Adipose tissue (tissue), 3 donors: ENCODE results near the gene RBMS1. TPM values are rescaled to one million over a fixed set of nuclear protein-coding genes. Genes with fewer than 3 reads are reported as not detected.

Experiments used
- H3K27ac ChIP-seq: one replicate; pipeline ENCODE4 v1.5.1; 2013; ENCODE audit warnings: low read depth, low read length
- WGBS, 3 donors: extraction: QIAGEN DNeasy Blood & Tissue Kit; methylation state at CpG; one replicate each; pipeline ENCODE4 v1.1.7; 2013; 5-methylcytosine and 5-hydroxymethylcytosine counted together
- polyA plus RNA-seq, 3 donors: library from polyadenylated mRNA; stranded (reverse); fragments of 200-250 nt; gene quantifications; one replicate each; pipeline ENCODE4 v1.2.3, GENCODE V29; 2013
- donor health status: healthy with polysubstance abuse.
- donor health status: Bipolar disorder and iron deficiency.
- donor health status: healthy.

Gene RBMS1
- polyA plus RNA-seq, 3 donors, result 8.5 to 75.7 (median 67.0) TPM

- 61 to 82% (median 79%) methylated on average over 7 of the region's 7 CpGs for WGBS, 3 donors
- H3K27ac ChIP-seq, result no peak overlapping the region
Measured at GRCh38 chr2:160266037-160266551, 227.5 kb downstream of the RBMS1 start.

GRCh38 chr2:160264308-160264707, 229.3 kb downstream of the RBMS1 start:
- WGBS, 3 donors, result 96 to 100% (median 100%) methylated on average over 1 of the region's 1 CpG
- no peak overlapping the region for H3K27ac ChIP-seq

DNA sequence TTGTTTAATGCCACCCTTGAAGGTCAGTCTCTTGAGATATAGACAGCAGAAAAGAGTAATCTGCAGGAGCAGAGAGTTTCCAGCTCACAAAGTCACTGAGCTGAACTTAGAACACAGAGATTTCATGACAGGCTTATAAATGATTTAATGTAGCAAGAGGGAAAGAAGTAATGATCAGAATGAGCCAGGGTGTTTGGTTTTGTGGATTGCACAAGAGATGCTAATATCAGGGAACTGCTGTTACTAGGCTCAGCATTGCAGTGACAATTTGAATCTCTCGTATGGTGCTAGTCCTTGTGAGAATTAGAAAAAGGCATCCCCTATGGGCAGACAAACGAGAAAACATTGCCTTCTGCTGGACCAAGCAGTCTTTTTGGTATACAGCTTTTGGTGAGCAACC, 231.9 kb downstream of the RBMS1 start:
- 65 to 81% (median 71%) methylated on average over 2 of the region's 2 CpGs for WGBS, 3 donors
- H3K27ac ChIP-seq, result no peak overlapping the region

- no peak overlapping the region for H3K27ac ChIP-seq
- WGBS, 3 donors, result 69 to 75% (median 70%) methylated on average over 2 of the region's 2 CpGs
Measured at GRCh38 chr2:160258492-160258805, 235.2 kb downstream of the RBMS1 start.

DNA sequence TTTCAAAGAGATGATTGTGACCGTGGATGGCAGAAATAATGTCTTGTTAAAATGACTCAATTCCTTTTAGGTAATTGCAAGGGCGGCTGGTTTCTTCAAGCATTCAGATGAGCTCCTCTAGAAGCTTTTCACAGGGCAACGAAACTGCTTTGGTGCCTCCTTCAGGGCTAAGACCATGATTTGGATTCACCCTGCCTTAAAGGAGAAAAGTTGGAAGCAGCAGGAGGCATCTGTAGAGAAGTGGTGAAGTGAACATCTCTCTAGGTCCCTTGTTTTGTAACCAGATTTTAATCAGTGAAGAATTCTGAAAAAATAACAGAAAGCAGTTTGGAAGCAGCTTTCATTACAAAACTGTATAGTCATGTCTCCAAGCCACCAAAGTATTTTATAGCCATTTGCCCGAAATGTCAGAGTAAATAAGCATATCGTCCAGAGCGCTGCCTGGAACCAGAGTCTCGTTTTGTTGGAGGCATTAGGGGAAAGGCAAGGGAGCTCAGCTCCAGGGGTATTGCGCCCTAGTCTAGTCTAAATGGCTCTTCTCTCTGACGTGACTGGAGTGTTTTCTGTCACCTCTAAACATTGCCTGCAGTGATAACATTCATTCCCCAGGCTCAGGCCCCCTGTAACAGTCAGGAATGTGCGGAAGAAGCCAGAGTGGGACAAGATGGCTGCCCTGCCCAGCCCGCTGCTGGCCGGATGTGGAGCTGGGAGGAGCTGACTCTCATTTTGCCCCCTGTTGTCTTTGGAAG, 235.7 kb downstream of the RBMS1 start:
- 91 to 94% (median 93%) methylated on average over 12 of the region's 12 CpGs for WGBS, 3 donors
- no peak overlapping the region for H3K27ac ChIP-seq

DNA sequence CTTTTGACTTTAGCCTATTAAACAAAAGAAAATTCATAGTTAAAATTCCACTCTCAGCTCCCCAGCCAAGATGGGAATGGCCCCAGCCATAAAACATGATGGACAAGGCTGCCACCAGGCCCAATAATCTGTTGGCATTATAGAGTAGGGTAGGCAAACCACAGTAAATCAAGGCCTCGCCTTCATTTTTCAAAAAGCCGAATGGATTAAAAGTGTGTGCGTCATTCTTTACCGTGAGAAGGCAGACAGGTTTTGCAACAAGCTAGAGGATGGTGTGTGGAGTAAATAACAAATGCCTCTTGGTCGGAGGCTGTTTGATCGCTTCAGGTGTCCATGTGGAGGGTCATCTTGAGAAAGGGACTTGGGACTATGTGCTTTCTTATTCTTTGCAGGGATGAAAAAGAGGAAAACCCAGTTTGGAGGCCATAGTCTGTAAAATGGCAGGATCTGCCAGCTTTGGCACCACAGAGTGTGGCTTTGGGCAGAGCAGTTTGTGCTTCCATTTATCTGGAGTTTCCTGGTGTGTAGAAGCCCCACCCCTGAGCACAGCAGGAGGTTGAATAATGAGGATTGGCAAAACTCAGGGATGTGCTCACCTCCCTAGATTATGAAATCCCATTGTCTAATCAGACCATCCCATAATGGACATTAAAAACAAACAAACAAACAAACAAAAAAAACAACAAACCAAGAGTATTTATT, 236.4 kb downstream of the RBMS1 start:
- 66 to 98% (median 94%) methylated on average over 6 of the region's 6 CpGs for WGBS, 3 donors

DNA sequence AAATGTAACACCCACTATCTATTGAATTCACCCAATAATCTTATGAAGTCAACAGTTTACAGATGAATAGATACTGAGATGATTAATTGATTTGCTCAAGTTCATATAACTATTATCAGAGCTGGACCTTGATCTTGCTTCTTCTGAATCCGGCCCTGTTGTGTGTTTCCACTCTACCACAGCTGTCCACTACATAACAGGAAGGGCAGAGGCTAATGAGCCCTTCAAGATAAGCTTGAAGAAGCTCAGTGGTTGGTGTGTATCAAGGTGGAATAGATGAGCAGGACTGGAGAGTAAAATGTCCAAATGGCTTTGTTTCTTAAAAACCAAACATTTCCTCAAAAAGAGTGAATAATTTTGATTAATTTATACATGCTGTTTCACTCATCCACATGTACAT, 237.1 kb downstream of the RBMS1 start:
- 52 to 93% (median 90%) methylated on average over 1 of the region's 1 CpG for WGBS, 3 donors

More for the DNA sequence above, 236.4 kb downstream of the RBMS1 start:
- H3K27ac ChIP-seq, result no peak overlapping the region

DNA sequence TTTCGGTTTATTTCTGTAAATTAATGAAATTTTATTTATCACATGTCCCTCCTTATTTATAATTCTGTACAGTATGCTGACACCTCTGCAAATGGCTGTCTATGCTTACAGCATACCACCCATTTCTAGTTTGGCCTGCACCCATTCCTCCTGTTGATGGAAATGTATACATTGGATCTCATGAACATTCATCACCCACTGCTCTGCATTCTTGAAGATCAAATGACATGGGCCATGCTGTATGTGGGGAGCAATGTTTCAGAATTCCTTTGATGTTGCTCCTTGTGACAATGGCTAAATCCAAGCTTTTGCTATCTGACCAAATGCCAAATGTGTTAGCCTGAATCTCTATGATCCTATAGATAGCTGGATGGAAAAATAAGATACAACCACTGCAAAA, 238.2 kb downstream of the RBMS1 start:
- no peak overlapping the region for H3K27ac ChIP-seq
- WGBS, 3 donors, result 98 to 100% (median 100%) methylated on average over 1 of the region's 1 CpG

More for the DNA sequence above, 237.1 kb downstream of the RBMS1 start:
- H3K27ac ChIP-seq, result no peak overlapping the region

GRCh38 chr2:160254189-160254762, 239.3 kb downstream of the RBMS1 start:
- H3K27ac ChIP-seq, result no peak overlapping the region
- 73 to 93% (median 92%) methylated on average over 6 of the region's 6 CpGs for WGBS, 3 donors

DNA sequence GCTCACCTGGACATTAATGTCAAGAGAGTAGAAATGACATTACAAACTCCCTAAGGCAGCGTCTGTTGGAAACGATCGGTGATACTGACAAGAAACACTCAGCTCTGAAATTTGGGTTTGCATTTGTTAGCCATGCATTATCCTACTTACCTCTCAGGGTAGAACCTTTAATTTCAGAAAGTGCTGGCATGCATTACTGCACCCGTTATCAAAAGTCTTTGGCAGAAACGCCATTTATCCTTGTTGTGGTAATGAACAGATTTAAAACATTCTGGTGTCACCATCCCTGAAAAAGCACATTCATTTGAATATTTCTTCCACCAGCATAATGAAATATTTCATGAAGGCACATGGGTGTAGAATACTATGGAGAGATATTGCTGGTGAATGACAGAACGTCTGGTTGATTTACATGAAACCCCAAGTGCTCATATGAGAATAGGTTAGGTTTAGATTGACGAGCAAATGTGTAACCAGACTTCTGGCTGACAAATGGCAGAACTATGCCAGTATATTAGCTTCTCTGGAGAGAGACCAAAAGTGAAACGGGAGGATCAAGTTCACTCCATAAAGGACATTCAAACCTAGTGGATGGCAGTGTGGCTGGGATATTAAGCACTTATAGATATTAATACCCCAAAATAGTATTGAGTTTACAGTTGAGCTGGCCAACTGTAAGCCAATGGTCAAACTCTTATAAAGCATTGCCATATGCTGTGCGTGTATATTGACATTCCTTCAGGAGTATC, 240.0 kb downstream of the RBMS1 start:
- no peak overlapping the region for H3K27ac ChIP-seq
- 42 to 91% (median 84%) methylated on average over 9 of the region's 9 CpGs for WGBS, 3 donors

GRCh38 chr2:160252900-160253299, 240.7 kb downstream of the RBMS1 start:
- no peak overlapping the region for H3K27ac ChIP-seq

GRCh38 chr2:160252278-160252887, 241.2 kb downstream of the RBMS1 start:
- H3K27ac ChIP-seq, result no peak overlapping the region
- WGBS, 3 donors, result 0 to 3% (median 0%) methylated on average over 1 of the region's 1 CpG

More at GRCh38 chr2:160252900-160253299, 240.7 kb downstream of the RBMS1 start:
- WGBS, 3 donors, result 41 to 50% (median 47%) methylated on average over 1 of the region's 1 CpG

DNA sequence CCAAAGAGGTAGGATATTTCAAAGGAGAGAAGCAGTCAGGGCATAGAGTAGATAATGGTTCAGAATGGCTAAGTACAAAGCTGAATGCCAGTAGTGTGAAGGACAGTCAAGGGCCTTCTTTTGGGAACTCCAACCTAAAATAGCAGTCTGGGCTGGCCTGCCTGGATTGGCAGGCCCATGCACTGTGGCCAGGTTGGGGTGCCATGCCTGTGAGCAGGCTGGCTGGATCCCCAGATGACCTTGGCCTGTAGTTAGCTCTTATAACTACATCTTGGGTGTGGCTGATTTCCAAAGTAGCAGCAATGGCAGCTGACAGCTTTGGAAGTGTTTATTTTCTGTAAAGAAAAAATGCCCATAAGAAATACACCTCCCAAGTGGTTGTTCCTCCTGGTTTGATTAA, 242.0 kb downstream of the RBMS1 start:
- no peak overlapping the region for H3K27ac ChIP-seq

DNA sequence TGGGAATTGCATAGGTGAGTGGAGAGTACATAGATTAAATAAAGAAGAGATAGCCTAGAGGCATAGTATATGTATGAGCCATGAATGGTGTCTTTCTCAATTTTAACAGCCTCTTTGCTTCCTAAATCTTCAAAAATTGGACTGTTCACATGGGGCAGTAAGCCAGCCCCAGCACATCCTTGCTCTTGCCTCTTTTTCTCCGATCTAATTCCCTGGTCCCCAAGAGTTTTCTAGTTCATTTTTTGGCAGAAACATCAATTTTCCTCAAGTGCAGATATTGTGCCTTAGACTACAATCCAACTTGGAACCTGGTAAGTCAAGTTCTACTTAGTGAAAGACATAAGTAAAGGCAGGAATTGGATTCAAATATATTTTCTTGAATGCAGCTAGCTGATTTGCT, 243.7 kb downstream of the RBMS1 start:
- no peak overlapping the region for H3K27ac ChIP-seq
- WGBS, 3 donors, result 64 to 76% (median 66%) methylated on average over 1 of the region's 1 CpG

- WGBS, 3 donors, result 91 to 93% (median 91%) methylated on average over 6 of the region's 6 CpGs
- H3K27ac ChIP-seq, result no peak overlapping the region
Measured at GRCh38 chr2:160247296-160248035, 246.1 kb downstream of the RBMS1 start.

- 86 to 93% (median 88%) methylated on average over 2 of the region's 2 CpGs for WGBS, 3 donors
- no peak overlapping the region for H3K27ac ChIP-seq
Measured at GRCh38 chr2:160246356-160246755, 247.3 kb downstream of the RBMS1 start.

DNA sequence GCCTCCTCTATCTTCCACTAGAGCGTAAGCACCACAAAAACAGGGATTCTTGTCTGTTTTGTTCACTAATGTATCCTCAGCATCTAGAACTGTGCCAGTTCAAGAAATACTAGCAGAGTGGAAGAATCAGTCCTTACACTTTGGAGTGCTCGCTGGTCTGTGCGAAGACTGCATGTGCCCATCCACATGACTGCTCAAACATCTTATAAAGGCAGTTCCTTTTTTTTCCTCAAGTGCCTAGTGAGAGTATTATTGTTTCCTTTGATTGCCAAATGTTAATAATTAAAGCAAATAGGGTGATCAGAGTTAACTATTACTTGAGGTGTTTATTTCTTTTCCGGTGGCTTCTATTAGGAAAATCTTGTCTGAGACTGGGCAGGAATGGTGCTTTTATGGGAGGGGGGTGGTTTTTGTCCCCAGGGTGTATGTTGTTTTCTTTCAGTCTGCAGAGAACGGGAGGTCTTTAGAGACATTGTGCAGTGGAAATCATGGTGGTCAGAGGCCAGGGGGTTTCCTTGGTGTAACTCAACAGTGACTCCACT, 247.9 kb downstream of the RBMS1 start:
- 83 to 93% (median 89%) methylated on average over 5 of the region's 5 CpGs for WGBS, 3 donors
- no peak overlapping the region for H3K27ac ChIP-seq
